Measurements from ENCODE around the gene RAD23B.
A peak's percentile ranks its signal among the peaks of the same experiment; 100 is the strongest.
"Not testable (repeated sequence)": the region's sequence is repeated elsewhere in the genome, so short reads cannot be mapped to it uniquely, and the experiment has no call there.

RAD23B gene

DNA sequence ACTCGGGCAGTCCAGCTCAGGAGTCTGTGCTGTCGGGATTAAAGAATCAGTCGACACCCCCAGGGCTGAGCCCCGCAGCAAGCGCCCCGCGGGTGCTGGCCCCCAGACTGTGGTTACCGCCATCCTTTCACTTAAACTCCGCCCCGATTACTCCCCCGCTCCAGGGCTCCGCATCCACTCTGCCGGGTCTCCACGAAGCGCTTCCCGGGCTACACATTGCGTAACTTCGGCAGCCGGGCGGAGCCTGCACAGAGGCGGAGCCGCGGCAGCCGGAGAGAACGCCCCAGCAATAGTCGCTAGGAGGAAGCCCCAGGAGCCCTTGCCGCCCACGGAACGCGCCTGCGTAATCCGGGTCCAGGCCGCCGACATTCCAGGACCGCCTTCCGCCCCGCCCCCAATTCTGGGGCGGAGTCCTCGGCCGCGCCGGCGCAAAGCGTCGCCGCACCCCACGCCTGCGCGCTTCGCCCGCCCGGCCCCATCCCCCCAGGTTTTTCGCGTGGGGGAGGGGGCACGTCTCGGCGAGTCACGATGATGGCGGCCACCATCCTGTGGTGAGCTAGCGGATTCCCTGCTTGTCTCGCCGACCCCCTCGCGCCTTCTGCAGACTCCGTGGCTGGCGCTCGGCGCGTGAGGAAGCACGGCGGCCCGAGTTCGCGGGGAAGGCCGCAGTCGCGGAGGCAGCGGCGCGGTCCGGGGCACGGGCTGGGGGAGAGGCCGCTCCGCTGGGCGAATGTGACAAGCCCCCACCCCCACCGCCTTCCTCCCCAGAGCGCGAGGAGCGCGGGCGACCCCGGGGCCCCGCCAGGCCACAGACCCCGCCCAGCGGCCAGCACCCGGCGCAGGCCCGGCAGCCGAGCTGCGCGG is at the start of gene RAD23B:
Gene RAD23B, plus strand, starts transcription at position 521 of the 864 bp plus-strand sequence. CDS start 351 bp downstream, outside the sequence.
- peak; percentile 96 for DNase-seq (ENCODE audit: low read depth, low spot score)

DNA sequence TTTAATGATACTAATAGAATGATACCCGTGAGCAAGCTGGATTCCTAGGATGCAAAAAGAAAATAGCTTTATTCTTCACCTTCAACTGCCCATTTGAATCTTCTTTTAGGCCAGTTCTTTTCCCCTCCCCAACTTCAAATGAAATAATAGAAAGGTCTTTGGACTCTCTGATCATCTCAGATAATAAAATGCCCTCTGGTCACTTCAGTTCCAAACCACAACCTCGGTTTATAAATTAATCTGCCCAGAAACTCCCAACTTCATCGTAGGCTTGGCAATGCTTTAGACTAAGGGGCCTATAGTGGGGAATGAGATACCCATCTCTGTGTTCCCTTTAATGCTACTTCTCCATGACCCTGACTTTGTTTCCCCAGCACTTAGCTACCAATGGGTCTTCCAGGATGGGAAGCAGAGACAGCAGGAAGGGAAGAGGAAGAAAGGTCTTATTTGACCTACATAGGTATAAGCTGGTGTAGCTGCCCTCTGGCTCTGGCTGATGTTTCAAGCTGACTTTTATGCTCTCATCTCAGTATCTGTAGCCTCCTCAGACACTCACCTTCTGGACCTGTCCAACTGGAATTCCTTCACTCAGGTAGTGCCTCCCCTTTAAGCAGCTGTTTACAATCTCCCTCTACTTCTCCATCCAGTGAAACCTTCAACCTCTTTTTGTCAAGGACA is 47.2 kb upstream of the RAD23B start:
- no peak for DNase-seq (ENCODE audit: low read depth, low spot score)

DNA sequence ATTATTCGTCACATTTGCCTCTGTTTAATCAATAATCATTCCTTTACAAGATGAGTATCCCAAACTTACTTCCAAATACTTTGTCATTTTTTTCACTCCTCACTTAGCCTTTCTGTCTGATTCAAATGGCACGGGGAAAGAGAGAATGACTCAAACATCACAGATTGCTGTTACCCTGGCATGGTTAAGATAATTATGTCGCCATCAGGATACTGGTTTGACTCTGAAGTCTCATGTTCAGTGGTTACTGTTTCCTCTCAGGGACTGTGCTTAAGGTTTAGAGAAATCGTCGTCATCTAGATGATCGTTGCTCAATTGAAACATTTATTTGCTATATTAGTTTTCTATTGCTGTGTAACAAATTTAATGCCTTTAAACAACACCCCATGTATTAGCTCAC is 45.2 kb upstream of the RAD23B start:
- DNase-seq (ENCODE audit: low read depth, low spot score): no peak

DNA sequence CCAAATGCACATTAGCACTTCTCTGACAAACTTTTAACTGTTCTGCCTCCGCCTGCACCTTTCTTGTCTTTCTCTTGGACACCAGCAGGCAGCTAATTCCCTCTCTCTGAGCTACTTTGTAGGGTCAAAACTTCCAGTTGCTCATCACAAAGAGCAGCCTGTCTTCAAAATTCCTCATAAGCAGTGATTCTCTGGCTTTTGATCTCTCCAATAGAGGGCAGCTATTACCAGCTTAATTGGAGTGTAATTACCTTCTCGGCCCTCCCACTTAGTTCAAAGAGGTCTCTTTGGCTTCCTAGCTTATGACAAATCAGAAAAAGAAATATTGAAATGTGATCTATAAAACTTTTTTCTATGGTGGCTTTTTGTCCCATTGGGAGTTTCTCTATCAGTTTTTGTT is 43.6 kb upstream of the RAD23B start:
- no peak for DNase-seq (ENCODE audit: low read depth, low spot score)

DNA sequence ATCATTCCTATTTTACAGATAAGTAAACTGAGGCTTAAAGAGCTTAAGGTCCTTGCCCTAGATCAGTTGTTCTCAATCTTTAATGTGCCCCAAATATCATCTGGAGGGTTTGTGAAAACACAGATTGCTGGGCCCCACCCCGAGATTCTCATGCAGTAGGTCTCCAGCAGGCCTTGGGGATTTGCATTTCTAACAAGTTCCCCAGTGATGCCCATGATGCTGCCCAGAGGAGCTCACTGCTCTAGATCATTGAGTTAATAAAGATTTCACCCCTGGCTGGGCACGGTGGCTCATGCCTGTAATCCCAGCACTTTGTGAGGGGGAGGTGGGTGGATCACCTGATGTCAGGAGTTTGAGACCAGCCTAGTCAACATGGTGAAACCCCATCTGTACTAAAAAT is 42.8 kb upstream of the RAD23B start:
- no peak for DNase-seq (ENCODE audit: low read depth, low spot score)

DNA sequence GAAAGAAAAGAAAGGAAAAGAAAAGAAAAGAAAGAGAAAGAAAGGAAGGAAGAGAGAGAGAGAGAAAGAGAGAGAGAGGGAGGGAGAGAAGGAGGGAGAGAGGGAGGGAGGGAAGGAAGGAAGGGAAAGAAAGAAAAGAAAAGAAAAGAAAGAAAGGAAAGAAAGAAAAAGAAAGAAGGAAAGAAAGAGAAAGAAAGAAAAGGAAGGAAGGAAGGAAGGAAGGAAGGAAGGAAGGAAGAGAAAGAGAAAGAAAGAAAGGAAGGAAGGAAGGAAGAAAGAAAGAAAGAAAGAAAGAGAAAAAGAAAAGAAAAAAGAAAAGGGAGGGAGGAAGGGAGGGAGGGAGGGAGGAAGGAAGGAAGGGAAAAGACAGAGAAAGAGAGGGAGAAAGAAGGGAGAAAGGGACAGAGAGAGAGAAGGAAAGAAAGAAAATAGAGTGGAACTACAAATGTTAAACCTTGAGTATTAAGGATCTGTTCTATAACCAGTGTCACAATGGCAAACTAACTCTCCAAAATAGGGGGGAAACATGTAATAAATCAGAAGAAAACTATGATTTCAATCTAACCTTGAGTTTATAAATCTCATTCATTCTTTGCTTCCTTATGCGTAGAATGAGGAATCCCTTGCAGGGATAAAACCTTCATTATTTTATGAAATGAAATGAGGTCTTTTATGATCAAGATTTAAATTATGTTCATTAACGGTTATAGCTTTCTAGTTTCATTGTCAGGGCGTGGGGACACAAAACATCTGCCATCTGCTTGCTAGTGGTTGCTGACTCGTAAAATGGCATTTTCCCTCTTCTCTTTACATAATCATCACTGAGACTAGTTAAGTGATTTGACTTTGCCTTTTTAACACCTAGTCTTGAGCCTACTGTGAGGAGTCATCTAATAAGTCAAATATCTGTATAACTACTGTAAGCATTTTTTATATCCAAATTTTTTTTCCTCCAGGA is 40.7 kb upstream of the RAD23B start:
- DNase-seq (ENCODE audit: low read depth, low spot score): no peak

DNA sequence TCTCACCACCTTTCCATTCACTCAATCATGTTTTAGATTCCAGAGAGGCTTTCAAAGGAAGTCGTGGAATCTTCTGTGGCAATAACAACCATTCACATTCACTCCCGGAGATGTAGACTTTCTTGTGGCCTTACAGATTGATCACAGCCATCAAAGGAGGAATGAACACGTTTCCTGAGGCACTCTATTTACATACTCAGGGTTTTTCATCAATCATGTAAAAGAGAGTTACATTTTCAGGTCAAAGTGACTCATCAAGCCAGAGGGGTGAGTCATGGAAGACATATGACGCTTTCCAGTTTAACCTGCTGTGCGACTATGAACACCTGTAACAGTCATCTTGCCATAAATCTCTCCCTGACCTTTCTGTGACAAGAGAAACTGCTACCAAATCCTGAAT is 39.3 kb upstream of the RAD23B start:
- DNase-seq (ENCODE audit: low read depth, low spot score): no peak

DNA sequence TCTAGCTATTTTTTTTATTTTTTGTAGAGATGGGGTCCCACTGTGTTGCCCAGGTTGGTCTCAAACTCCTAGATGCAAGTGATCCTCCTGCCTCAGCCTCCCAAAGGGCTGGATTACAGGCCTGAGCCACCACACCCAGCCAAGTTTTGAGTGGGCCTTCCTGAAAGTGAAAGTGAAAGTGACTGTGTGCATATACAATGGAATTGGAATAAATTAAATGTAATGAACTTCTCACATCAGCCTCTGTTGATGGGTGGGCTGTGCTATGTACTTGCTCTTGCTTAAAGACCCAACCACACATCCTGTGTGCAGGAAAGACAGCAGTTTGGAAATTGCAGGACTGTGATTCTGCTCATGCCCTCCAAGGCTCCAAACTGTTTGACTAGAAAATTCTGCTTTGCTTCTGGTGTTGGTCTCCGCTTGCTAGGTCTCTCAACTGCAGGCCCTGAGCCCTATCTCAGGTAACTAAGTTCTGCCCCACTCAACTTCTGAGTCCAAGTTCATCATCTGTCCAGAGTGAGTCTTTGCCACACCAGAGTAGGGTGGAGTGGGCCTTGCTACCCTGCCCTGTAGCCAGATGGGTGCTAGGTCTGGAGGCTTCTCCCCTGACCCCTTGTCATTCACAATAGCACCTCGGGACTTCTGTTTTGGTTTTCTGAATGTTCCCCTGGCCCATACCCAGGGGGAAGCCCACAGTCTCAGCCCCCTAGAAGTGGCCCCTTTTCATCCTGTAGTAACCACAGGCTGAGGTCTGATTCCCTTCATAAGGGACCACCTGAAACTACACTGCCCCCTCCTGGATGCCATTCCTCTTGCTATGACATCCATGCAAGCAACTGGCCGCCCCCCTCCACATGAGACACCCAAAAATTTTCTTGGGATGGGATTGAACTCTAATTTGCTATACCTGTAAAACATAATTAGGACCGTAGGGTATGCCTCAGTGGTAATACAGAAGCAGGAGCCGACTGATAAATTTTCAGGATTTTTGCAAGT is 36.5 kb upstream of the RAD23B start:
- DNase-seq (ENCODE audit: low read depth, low spot score): no peak

DNA sequence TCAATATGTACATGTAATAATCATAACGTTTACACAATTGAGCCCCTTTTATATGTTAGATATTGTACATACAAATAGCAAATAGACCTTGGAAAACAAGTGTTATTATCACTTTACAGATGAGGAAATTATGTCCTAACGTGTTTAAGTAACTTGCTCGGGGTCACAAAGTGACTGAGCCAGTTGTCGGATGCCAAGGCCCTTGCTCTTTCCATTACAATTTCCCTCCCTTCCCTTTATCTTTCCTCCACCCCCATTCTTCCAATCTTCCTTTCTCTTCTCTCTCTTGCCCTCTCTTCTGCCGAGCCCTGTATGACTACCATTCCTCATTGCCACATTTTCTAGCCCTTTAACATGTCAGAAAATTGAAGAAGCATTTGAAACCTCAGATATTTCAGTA is 34.4 kb upstream of the RAD23B start:
- no peak for DNase-seq (ENCODE audit: low read depth, low spot score)

DNA sequence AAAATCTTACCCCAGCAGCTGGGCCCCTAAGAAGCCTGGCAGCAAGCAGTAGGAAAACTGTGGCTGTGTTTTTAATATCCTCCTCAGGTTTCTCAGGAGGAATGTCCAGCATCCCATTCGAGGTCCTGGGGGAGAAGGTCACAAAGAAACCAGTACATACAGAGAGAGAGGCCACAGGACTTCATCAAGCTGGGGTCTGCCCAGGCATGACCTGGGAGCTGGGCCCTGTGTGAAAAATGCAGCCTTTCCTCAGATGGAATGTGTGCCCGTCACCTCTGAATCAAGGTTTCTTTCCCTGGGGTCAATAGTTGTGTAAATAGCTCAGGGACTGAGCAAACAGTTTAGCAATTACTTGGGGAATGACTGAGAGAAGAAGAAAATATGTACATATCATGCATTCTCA is 33.9 kb upstream of the RAD23B start:
- peak; percentile 18 for DNase-seq (ENCODE audit: low read depth, low spot score)

DNA sequence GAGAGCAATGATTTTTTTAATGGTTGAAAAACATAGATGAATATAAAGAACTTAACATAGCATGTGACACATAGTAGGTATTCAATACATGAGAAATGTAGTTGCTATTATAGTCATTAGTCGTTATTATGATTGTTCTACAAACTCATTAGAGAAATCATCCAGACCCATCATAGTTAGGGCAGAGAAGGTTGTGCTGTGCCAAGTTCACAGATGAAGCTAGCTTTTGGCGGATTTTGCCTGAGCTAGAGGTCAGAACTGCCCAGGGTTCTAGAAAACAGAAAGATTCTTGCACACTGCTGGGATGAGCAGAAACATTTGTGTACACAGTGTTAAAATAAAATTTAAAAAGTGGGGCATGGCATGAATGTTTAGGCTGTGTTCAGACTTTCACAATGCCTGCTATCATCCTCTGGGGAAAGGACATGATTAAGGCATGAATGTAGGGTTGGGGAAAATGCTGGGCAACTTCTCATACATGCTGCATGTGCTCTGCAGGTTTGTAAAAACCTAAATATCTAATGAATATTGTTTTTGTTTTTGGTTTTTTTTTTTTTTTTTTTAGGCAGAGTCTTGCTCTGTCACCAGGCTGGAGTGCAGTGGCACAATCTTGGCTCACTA is 33.3 kb upstream of the RAD23B start:
- no peak for DNase-seq (ENCODE audit: low read depth, low spot score)

DNA sequence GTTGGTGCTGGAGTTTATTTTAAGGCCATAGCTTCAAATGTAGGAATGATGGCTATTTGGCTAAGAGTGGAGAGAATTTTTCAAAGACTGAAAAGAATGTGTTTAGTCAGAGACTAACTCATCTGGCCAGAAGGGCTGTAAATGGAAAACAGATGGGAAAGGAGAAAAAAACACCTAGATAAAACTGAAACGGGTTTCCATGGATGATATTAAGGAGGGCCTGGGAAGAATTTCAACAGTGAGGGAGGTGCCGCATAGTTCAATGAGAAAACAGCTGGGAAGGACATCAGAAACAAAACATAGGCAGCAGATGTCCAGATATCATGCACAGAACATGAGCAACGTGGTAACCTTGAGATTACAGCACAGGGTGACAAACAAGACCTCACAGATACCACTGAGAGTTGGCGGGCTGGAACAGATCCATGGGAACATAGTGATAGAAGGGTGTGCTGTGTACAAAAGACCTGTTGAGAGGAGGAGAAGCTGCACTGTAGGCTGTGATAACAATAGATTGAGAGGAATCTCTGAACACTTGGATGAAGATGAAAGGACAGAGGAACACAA is 31.2 kb upstream of the RAD23B start:
- peak; percentile 44 for DNase-seq (ENCODE audit: low read depth, low spot score)

DNA sequence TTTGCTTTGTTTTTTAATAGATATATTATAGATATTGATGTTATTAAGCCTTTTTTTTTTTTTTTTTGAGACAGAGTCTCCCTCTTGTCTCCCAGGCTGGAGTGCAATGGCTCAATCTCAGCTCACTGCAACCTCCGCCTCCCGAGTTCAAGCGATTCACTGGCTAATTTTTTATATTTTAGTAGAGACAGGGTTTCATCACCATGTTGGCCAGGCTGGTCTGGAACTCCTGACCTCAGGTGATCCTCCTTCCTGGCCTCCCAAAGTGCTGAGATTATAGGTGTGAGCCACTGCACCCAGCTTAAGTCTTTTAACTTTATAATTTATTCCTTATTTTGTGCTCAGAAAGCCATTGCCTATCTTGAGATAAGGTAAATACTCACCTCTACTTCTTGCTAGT is 24.2 kb upstream of the RAD23B start:
- DNase-seq (ENCODE audit: low read depth, low spot score): no peak

DNA sequence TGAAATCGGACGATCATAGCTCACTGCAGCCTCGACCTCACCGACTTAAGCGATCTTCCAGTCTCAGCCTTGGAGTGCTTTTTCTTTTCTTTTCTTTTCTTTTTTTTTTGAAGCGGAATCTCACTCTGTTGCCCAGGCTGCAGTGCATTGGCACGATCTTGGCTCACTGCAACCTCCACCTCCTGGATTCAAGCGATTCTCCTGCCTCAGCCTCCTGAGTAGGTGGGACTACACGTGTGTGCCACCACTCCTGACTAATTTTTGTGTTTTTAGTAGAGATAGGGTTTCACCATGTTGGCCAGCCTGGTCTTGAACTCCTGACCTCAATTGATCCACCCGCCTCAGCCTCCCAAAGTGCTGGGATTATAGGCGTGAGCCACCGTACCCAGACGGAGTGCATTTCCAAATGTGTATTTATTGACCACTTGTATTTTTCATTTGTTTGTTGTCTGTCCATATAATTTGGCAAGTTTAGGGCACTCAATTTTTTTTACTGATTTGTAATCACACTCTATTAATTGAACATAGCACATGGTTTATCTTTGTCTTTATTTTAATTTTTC is 23.2 kb upstream of the RAD23B start:
- not testable (repeated sequence) for DNase-seq (ENCODE audit: low read depth, low spot score)

DNA sequence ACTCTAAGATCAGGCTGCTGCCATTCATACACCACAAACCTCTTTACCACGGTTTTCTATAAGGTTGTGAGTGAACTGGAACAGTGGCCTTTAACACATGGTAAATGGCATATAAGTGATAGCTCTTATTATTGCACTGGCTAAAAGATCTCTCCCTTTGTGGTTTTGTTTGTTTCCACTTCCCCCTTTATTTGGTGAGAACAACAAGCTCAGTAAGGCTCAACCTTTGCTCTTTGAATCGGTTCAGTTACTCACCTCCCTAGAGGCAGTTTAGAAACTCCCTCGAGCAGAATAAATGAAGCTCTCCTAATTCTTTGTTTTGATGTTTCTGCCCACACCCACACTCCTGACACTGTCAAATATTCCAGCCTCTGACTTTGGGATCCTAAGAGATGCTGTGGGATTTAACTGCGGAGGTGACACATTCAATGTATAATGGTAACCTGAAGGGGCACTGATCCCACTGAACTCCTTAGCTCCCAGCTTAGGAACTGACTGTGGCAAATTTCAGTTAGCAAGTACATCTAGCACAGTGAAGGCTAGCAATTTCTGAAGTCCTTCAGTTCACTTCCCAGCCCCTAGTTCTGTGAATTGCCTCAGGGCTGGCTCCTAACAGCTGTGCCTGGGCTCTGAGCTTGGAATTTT is 22.5 kb upstream of the RAD23B start:
- DNase-seq (ENCODE audit: low read depth, low spot score): no peak

DNA sequence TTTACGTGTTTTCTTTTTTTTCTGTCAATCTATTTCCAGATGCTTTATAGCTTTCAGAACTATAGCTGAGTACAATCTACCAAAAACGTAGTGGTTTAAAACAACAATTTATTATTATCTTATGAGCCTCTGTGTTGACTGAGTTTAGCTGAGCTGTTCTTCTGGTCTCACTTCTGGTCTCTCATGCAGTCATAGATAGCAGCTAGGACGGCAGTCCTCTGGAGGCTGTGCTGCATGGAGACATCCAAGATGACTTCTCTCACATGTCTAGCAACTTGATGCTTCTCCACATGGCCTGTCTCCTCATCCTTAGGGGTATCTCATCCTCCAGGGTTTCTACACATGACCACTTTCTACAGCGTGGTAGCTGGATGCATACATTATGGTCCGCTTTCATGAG is 22.0 kb upstream of the RAD23B start:
- DNase-seq (ENCODE audit: low read depth, low spot score): no peak

DNA sequence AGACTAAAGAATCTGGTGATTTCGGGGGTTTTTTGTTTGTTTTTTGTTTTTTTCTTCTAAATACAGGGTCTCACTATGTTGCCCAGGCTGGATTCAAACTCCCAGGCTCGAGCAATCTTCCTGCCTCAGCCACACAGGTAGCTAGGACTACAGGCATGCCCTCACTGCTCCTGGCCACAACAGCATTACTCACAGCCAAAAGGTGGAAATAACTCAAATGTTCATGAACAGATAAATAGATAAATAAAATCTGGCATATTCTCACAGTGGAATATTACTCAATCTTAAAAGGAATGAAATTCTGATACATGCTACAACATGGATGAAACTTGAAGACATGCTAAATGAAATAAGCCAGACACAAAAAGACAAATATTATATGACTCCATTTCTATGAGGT is 19.8 kb upstream of the RAD23B start:
- DNase-seq (ENCODE audit: low read depth, low spot score): no peak

DNA sequence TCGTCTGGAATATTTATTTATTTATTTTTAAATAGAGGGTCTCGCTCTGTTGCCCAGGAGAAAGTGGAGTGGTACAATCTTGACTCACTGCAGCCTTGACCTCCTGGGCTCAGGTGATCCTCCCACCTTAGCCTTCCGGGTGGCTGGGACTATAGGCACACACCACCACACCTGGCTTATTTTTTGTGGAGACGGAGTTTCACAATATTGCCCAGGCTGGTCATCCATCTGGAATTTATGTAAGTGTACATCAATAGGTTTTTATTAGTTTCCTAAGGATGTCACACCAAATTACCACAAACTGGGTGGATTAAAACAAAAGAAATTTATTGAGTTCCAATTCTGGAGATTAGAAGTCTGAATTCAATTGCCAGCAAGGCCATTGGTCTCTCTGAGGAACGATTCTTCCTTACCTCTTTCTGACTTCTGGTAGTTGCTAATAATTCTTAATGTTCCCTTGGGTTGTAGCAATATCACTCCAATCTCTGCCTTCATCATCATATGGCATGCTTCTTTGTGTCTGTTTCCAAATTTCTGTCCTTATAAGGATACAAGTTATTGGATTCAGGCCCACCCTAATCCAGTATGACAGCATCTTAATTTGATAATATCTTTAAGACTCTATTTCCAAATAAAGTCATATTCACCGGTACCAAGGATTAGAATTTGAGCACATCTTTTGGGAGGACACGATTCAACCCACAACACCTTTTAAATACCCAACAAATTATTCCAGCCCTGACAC is 16.3 kb upstream of the RAD23B start:
- DNase-seq (ENCODE audit: low read depth, low spot score): no peak
